Muscle of leg (tissue), 11 donors: ENCODE results near the gene SLC22A8. TPM values are rescaled to one million over a fixed set of nuclear protein-coding genes. Genes with fewer than 3 reads are reported as not detected.

Experiments used
- DNase-seq: peaks from one replicate; pipeline ENCODE4 v3.0.0; 2013
- H3K27ac ChIP-seq: one replicate; pipeline ENCODE4 v1.5.1; 2013; ENCODE audit warnings: mild to moderate bottlenecking, low read length, control low read depth
- H3K27me3 ChIP-seq: one replicate; pipeline ENCODE4 v1.6.1; 2013; ENCODE audit warnings: low read length; ENCODE audit not compliant: control insufficient read depth, insufficient read depth
- H3K36me3 ChIP-seq: one replicate; pipeline ENCODE4 v1.6.1; 2013; ENCODE audit warnings: low read length; ENCODE audit not compliant: control insufficient read depth, insufficient read depth
- H3K4me1 ChIP-seq: one replicate; pipeline ENCODE4 v1.6.1; 2013; ENCODE audit warnings: low read length; ENCODE audit not compliant: control insufficient read depth, insufficient read depth
- H3K4me3 ChIP-seq: one replicate; pipeline ENCODE4 v1.5.1; 2013; ENCODE audit warnings: low read length, control low read depth
- H3K9me3 ChIP-seq: replicated peaks from 2 replicates; pipeline ENCODE4 v1.6.1; 2013; ENCODE audit warnings: low read depth, low read length; ENCODE audit not compliant: control insufficient read depth
- WGBS: methylation state at CpG from one replicate; pipeline ENCODE4 v1.1.5; 2013; ENCODE audit warnings: missing lambda C conversion rate; ENCODE audit not compliant: insufficient coverage; 5-methylcytosine and 5-hydroxymethylcytosine counted together
- polyA plus RNA-seq, 8 donors: library from polyadenylated mRNA; unstranded; fragments of 120-200 nt; gene quantifications; one replicate each; pipeline versions ENCODE4 v1.2.1 to v1.2.3, GENCODE V29; 2013; ENCODE audit warnings: inconsistent platforms in 1 of 8, low replicate concordance in 1 of 8; ENCODE audit not compliant: insufficient read length in 8 of 8, insufficient read depth in 1 of 8
- total RNA-seq: library from RNA; stranded (reverse); fragments of 120-200 nt; gene quantifications from one replicate; pipeline ENCODE4 v1.2.4, GENCODE V29; 2013

The SLC22A8 gene
- total and polyA plus RNA-seq, 9 donors = not detected

GRCh38 chr11:62994775-62995174 lies 20.9 kb downstream of the SLC22A8 start:
- Histone ChIP-seq H3K36me3 (no peaks in the 10 kb centered on the region), H3K27me3 (peaks cover 7% of the 10 kb centered on the region), H3K9me3 (no peaks in the 10 kb centered on the region), H3K4me1 (no peaks in the 10 kb centered on the region), H3K4me3 (no peak overlapping the region), H3K27ac (no peak overlapping the region)
- 67% methylated on average over 3 of the region's 4 CpGs for WGBS
- no peak for DNase-seq

GRCh38 chr11:62988276-62988675 lies 27.4 kb downstream of the SLC22A8 start:
- no peak overlapping the region for H3K27ac ChIP-seq
- no peaks in the 10 kb centered on the region for H3K36me3 ChIP-seq
- no peaks in the 10 kb centered on the region for H3K9me3 ChIP-seq
- peaks cover 5% of the 10 kb centered on the region for H3K27me3 ChIP-seq
- 88% methylated on average over 2 of the region's 5 CpGs for WGBS
- H3K4me3 ChIP-seq = no peak overlapping the region
- DNase-seq = no peak
- H3K4me1 ChIP-seq = no peaks in the 10 kb centered on the region

GRCh38 chr11:62985041-62985750 lies 30.4 kb downstream of the SLC22A8 start:
- H3K27ac ChIP-seq = no peak overlapping the region
- peaks cover 4% of the 10 kb centered on the region for H3K27me3 ChIP-seq
- no peaks in the 10 kb centered on the region for H3K4me1 ChIP-seq
- H3K36me3 ChIP-seq = no peaks in the 10 kb centered on the region
- no peak overlapping the region for H3K4me3 ChIP-seq
- no peaks in the 10 kb centered on the region for H3K9me3 ChIP-seq
- WGBS = 65% methylated on average over 2 of the region's 3 CpGs
- DNase-seq = no peak

- DNase-seq = no peak
- Histone ChIP-seq H3K27ac (no peak within 1 kb of the TSS), H3K9me3 (no peaks in the 10 kb centered on the region), H3K27me3 (peaks cover 4% of the 10 kb centered on the region), H3K4me1 (no peaks in the 10 kb centered on the region), H3K4me3 (no peak within 1 kb of the TSS), H3K36me3 (no peaks in the 10 kb centered on the region)
- 55% methylated on average over 12 of the region's 14 CpGs for WGBS
Observed at GRCh38 chr11:62984451-62984991, 31.1 kb downstream of the SLC22A8 start, which contains the start of gene SLC22A6. SLC22A6 (minus strand) TSS chr11:62984967; CDS start chr11:62984690, 277 bp downstream.

GRCh38 chr11:62983536-62984199 lies 32.0 kb downstream of the SLC22A8 start:
- no peak overlapping the region for H3K4me3 ChIP-seq
- no peaks in the 10 kb centered on the region for H3K9me3 ChIP-seq
- 87% methylated on average over 11 of the region's 13 CpGs for WGBS
- peaks cover 4% of the 10 kb centered on the region for H3K27me3 ChIP-seq
- H3K27ac ChIP-seq = no peak overlapping the region
- H3K36me3 ChIP-seq = no peaks in the 10 kb centered on the region
- DNase-seq = no peak
- no peaks in the 10 kb centered on the region for H3K4me1 ChIP-seq

GRCh38 chr11:62981743-62982142 lies 33.9 kb downstream of the SLC22A8 start:
- WGBS = no CpG with 5 or more reads among the region's 7 CpGs
- H3K9me3 ChIP-seq = no peaks in the 10 kb centered on the region
- peaks cover 2% of the 10 kb centered on the region for H3K27me3 ChIP-seq
- H3K4me1 ChIP-seq = no peaks in the 10 kb centered on the region
- no peaks in the 10 kb centered on the region for H3K36me3 ChIP-seq
- no peak overlapping the region for H3K4me3 ChIP-seq
- no peak overlapping the region for H3K27ac ChIP-seq
- no peak for DNase-seq

- H3K27me3 ChIP-seq = peaks cover 2% of the 10 kb centered on the region
- H3K27ac ChIP-seq = no peak overlapping the region
- no CpG with 5 or more reads among the region's 1 CpG for WGBS
- H3K4me3 ChIP-seq = no peak overlapping the region
- peaks cover 5% of the 10 kb centered on the region for H3K4me1 ChIP-seq
- H3K9me3 ChIP-seq = no peaks in the 10 kb centered on the region
- no peaks in the 10 kb centered on the region for H3K36me3 ChIP-seq
- DNase-seq = peak; percentile 38
Observed at GRCh38 chr11:62980133-62980760, 35.4 kb downstream of the SLC22A8 start.

- 83% methylated on average over 5 of the region's 5 CpGs for WGBS
Observed at GRCh38 chr11:62976109-62976508, 39.5 kb downstream of the SLC22A8 start.

GRCh38 chr11:62974848-62975522 lies 40.7 kb downstream of the SLC22A8 start:
- H3K4me3 ChIP-seq = no peak overlapping the region
- 8% methylated on average over 5 of the region's 9 CpGs for WGBS
- no peaks in the 10 kb centered on the region for H3K27me3 ChIP-seq
- no peaks in the 10 kb centered on the region for H3K9me3 ChIP-seq
- peak; percentile 40 for DNase-seq
- no peak overlapping the region for H3K27ac ChIP-seq
- peaks cover 13% of the 10 kb centered on the region for H3K4me1 ChIP-seq
- no peaks in the 10 kb centered on the region for H3K36me3 ChIP-seq

More at GRCh38 chr11:62976109-62976508, 39.5 kb downstream of the SLC22A8 start:
- Histone ChIP-seq H3K4me1 (peaks cover 13% of the 10 kb centered on the region), H3K36me3 (no peaks in the 10 kb centered on the region), H3K27ac (no peak overlapping the region), H3K27me3 (no peaks in the 10 kb centered on the region), H3K4me3 (no peak overlapping the region), H3K9me3 (no peaks in the 10 kb centered on the region)
- DNase-seq = no peak
